SK-N-MC (cell line): ENCODE results near the gene HYDIN.
"Not testable (repeated sequence)": the region's sequence is repeated elsewhere in the genome, so short reads cannot be mapped to it uniquely, and the experiment has no call there.

ENCODE experiments used
- EZH2 ChIP-seq: fragments of 200-600 bp; sonication (generic); IDR thresholded peaks from one replicate; pipeline ENCODE4 v1.6.1; 2017; ENCODE audit warnings: antibody characterized with exemption
- FOXP2 ChIP-seq: optimal IDR thresholded peaks from 2 replicates; pipeline ENCODE3; 2011; ENCODE audit warnings: mild to moderate bottlenecking, moderate library complexity; ENCODE audit not compliant: insufficient read depth; ENCODE audit errors: extremely low read length, control extremely low read depth
- POLR2AphosphoS5 ChIP-seq: IDR thresholded peaks from 2 replicates; pipeline ENCODE4 v1.6.1; 2012; ENCODE audit warnings: mild to moderate bottlenecking, low read depth, low read length, borderline replicate concordance

DNA sequence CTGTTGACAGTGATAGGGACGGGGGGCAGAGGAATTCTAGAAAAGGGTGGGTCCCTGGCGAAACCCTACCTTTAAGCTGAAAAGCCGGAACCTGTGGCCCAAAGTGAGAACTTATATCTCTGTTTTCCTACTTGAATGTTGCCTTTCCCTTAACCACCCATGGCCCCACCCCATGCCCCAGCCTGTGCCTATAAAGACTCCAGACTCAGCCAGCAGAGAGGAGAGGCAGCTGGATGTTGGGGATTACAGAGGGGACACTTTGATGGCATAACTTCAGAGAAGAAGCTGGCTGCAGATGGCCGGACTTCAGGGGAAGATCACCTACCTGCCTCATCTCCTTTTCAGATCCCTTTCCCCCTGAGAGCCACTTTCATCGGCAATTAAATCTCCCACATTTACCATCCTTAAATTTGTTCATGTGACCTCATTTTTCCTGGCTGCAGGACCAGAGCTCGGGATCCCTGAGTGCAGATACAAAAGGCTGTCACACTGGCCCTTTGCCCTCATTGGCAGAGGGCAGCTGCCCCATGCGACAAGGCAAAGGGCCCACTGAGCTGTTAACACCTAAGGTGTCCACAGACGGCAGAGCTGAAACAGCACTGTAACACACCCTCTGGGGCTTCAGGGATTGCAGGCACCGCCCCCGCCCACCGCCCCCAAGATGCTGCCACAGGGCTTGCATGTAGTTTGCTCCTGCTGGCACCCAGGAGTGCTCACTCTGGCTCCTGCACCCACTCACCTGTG, 191.0 kb downstream of the HYDIN start:
- TF ChIP-seq EZH2, POLR2AphosphoS5, FOXP2: not testable (repeated sequence)
